ENCODE results near the gene SLC6A3. TPM values are rescaled to one million over a fixed set of nuclear protein-coding genes. Genes with fewer than 3 reads are reported as not detected.

SLC6A3 gene
- total RNA-seq, 2 donors from 2014 or later = 0.16 TPM; not detected in 1

DNA sequence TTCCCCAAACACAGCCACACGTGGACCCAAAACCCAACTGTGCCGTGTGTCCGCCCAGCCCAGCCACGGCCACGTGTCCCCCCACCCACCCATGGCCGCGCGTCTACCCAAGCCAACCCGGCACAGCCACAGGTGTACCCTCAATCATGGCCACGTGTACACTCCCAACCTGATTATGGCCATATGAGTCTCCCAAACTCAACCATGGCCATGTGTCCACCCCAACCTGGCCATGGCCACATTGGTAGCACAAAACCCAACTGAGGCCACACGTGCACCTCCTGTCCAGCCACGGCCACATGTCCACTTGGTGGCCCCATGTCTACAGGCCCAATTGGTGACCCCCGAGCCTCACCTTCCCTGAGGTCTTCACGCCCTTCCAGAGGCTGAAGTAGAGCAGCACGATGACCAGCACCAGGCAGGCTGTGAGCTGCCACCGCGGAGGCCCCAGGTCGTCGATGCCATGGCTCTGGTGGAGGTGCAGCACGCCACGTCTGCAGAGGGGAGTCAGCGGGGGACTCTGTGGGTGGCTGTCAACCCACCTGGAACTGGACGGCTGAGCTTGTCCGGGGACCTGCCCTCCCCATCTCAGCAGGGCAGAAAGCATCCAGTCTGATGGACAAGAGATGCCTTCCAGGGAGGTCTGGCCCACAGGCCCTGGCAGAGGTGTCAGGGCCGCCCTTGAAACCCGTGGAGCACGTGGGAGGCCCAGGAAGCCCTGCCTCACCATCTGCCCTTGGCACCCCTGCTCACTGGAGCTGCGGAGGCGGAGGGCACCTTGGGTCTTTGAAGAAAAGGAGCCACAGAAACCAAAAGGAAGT is 23.5 kb downstream of the SLC6A3 start:
- H3K4me1 ChIP-seq = peaks cover 0 to 4% of the 10 kb centered on the region in 2 donors
- no peak overlapping the region for H3K27ac ChIP-seq
- no peaks in the 10 kb centered on the region for H3K36me3 ChIP-seq
- no peak for DNase-seq (ENCODE audit: low spot score)
- TF ChIP-seq, protein P1, sequence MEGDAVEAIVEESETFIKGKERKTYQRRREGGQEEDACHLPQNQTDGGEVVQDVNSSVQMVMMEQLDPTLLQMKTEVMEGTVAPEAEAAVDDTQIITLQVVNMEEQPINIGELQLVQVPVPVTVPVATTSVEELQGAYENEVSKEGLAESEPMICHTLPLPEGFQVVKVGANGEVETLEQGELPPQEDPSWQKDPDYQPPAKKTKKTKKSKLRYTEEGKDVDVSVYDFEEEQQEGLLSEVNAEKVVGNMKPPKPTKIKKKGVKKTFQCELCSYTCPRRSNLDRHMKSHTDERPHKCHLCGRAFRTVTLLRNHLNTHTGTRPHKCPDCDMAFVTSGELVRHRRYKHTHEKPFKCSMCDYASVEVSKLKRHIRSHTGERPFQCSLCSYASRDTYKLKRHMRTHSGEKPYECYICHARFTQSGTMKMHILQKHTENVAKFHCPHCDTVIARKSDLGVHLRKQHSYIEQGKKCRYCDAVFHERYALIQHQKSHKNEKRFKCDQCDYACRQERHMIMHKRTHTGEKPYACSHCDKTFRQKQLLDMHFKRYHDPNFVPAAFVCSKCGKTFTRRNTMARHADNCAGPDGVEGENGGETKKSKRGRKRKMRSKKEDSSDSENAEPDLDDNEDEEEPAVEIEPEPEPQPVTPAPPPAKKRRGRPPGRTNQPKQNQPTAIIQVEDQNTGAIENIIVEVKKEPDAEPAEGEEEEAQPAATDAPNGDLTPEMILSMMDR (IDR thresholded peaks at IDR 0.05) = no peak
- H3K27me3 ChIP-seq = no peaks in the 10 kb centered on the region
- peaks cover 0 to under 1% of the 10 kb centered on the region in 2 donors for H3K9me3 ChIP-seq
- H3K4me3 ChIP-seq = no peak overlapping the region

- DNase-seq (ENCODE audit: low spot score) = no peak
- Histone ChIP-seq H3K36me3 (no peaks in the 10 kb centered on the region), H3K9me3 (no peaks in the 10 kb centered on the region), H3K4me1 (peaks cover 0 to 4% of the 10 kb centered on the region in 2 donors), H3K27ac (no peak overlapping the region), H3K4me3 (no peak overlapping the region), H3K27me3 (no peaks in the 10 kb centered on the region)
- TF ChIP-seq, protein P1 (IDR thresholded peaks at IDR 0.05) = no peak
Measured at GRCh38 chr5:1420211-1421195, 24.7 kb downstream of the SLC6A3 start.

GRCh38 chr5:1419476-1420210 is 25.6 kb downstream of the SLC6A3 start:
- H3K36me3 ChIP-seq = no peaks in the 10 kb centered on the region
- TF ChIP-seq, protein P1 (IDR thresholded peaks at IDR 0.05) = no peak
- H3K27me3 ChIP-seq = no peaks in the 10 kb centered on the region
- peaks cover 0 to 4% of the 10 kb centered on the region in 2 donors for H3K4me1 ChIP-seq
- DNase-seq (ENCODE audit: low spot score) = no peak
- no peak overlapping the region for H3K27ac ChIP-seq
- no peak overlapping the region for H3K4me3 ChIP-seq
- no peaks in the 10 kb centered on the region for H3K9me3 ChIP-seq

DNA sequence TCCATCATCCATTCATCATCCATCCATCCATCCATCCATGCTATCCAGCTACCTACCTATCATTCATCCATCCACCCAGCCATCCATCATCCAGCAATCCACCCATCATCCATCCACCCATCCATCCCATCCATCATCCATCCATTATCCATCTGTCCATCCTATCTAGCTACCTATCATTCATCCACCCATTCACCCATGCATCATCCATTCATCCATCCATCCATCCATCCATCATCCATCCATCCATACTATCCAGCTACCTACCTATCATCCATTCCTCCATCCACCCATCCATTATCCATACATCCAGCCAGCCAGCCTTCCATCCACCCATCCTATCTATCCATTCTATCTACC is 26.3 kb downstream of the SLC6A3 start:
- DNase-seq (ENCODE audit: low spot score) = no peak
- Histone ChIP-seq H3K27me3 (no peaks in the 10 kb centered on the region), H3K4me3 (no peak overlapping the region), H3K9me3 (no peaks in the 10 kb centered on the region), H3K27ac (no peak overlapping the region), H3K4me1 (peaks cover 0 to 4% of the 10 kb centered on the region in 2 donors), H3K36me3 (no peaks in the 10 kb centered on the region)
- TF ChIP-seq, protein P1 (IDR thresholded peaks at IDR 0.05) = no peak

- no peaks in the 10 kb centered on the region for H3K9me3 ChIP-seq
- no peaks in the 10 kb centered on the region for H3K36me3 ChIP-seq
- H3K27ac ChIP-seq = no peak overlapping the region
- no peak for DNase-seq (ENCODE audit: low spot score)
- no peak overlapping the region for H3K4me3 ChIP-seq
- H3K4me1 ChIP-seq = peaks cover 0 to 4% of the 10 kb centered on the region in 2 donors
- TF ChIP-seq, protein P1 (IDR thresholded peaks at IDR 0.05) = no peak
- no peaks in the 10 kb centered on the region for H3K27me3 ChIP-seq
Measured at GRCh38 chr5:1418238-1418920, 26.9 kb downstream of the SLC6A3 start.

Data from right atrium auricular region (tissue), 2 donors.